ENCODE results near the gene SMARCB1.

Gene SMARCB1

GRCh38 chr22:23789638-23790037 is 2.9 kb downstream of the SMARCB1 start:
- Histone ChIP-seq H3K9ac (ENCODE audit: low read length) (no peak overlapping the region), H3K4me3 (ENCODE audit: insufficient read depth in 1 of 2, low read depth in 1 of 2, low read length in 2 of 2) (no peak overlapping the region), H2BK120ac (ENCODE audit: low read depth, low read length) (no peak overlapping the region), H4K8ac (ENCODE audit: low read length) (no peak overlapping the region), H3K4me1 (ENCODE audit: control insufficient read depth, insufficient read depth, low read depth, low read length) (peaks cover 16% of the 10 kb centered on the region), H3K79me1 (replicated peaks; ENCODE audit: low read length, poor library complexity, severe bottlenecking) (peaks cover 11% of the 10 kb centered on the region), H3K36me3 (ENCODE audit: control insufficient read depth in 1 of 2, insufficient read depth in 2 of 2, low read depth in 1 of 2, low read length in 2 of 2) (peaks cover 27 to 33% of the 10 kb centered on the region in 2 experiments), H3K14ac (ENCODE audit: low read length in 2 of 2) (no peak overlapping the region), H2AFZ (ENCODE audit: low read depth, low read length) (no peak overlapping the region), H3K27ac (ENCODE audit: low read length, poor library complexity, severe bottlenecking) (no peak overlapping the region), H3K27me3 (ENCODE audit: control insufficient read depth in 1 of 2, insufficient read depth in 1 of 2, low read length in 2 of 2) (no peaks in the 10 kb centered on the region), H2BK12ac (ENCODE audit: low read length in 2 of 2) (no peak overlapping the region), H2AK5ac (ENCODE audit: low read length, severe bottlenecking) (no peak overlapping the region), H3K4me2 (ENCODE audit: low read length, poor library complexity, severe bottlenecking) (no peak overlapping the region), H3K18ac (ENCODE audit: low read depth in 1 of 2, low read length in 2 of 2) (no peak overlapping the region), H3K23ac (ENCODE audit: low read length in 2 of 2) (no peak overlapping the region), H2BK5ac (ENCODE audit: low read depth, low read length, poor library complexity, severe bottlenecking) (no peak overlapping the region), H2BK15ac (ENCODE audit: low read depth, poor library complexity, severe bottlenecking) (no peak overlapping the region), H4K91ac (ENCODE audit: low read length) (no peak overlapping the region), H3K4ac (ENCODE audit: low read depth in 1 of 2, low read length in 2 of 2) (no peak overlapping the region), H3K9me3 (ENCODE audit: control insufficient read depth, low read length) (no peaks in the 10 kb centered on the region)
- DNase-seq, result peak; percentile 27
- WGBS, result 94% methylated on average over 4 of the region's 4 CpGs

DNA sequence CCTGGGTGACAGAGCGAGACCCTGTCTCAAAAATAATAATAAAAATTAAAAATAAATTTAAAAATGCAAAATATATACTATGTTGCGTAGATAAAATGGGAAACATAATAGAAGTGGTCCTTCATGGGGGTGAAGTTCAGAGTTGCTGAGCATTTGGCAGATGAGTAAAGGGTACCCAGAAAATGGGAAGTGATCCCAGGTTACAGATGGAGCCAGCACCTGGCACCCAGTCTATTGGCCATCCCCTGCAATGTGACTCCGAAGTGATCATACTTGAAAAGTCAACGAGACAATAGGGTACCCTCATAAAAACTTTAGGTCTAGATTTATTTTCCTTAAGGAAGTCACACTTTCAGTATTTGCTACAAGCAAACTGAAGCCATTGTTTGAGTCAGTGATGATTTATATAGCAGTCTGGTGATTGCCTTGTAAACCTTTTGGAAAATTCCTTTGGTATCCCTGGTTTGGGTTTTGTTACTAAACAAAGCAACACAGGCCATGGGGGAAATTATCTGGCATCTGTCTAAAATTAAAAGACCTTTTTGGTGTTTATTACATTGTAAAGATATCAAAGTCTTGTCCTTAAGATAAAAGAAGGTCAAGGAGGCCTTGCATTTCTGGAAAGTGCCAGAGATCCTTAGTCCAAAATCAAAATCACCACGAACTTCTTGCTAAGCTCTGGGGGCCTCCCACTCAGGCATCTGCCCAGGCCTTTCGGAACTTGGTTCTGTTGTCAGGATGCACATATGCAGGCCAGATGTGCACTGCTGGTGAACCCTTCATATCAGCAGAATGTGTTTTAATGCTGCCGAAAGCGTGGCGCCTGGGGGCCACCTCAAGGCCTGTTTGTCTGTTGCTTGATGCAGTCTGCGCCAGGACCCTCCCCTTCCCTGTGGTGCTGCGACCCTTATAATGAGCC is 4.3 kb downstream of the SMARCB1 start:
- Histone ChIP-seq H3K9me3 (ENCODE audit: control insufficient read depth, low read length) (no peaks in the 10 kb centered on the region), H4K91ac (ENCODE audit: low read length) (no peak overlapping the region), H3K9ac (ENCODE audit: low read length) (peak overlapping the region; percentile 76), H3K18ac (ENCODE audit: low read depth in 1 of 2, low read length in 2 of 2) (no peak overlapping the region), H3K4me1 (ENCODE audit: control insufficient read depth, insufficient read depth, low read depth, low read length) (peaks cover 15% of the 10 kb centered on the region), H2BK12ac (ENCODE audit: low read length in 2 of 2) (no peak overlapping the region), H3K4me2 (ENCODE audit: low read length, poor library complexity, severe bottlenecking) (no peak overlapping the region), H2AFZ (ENCODE audit: low read depth, low read length) (no peak overlapping the region), H3K27me3 (ENCODE audit: control insufficient read depth in 1 of 2, insufficient read depth in 1 of 2, low read length in 2 of 2) (no peaks in the 10 kb centered on the region), H3K4me3 (ENCODE audit: insufficient read depth in 1 of 2, low read depth in 1 of 2, low read length in 2 of 2) (peak overlapping the region in 1 of 2 experiments; percentile 56), H3K27ac (ENCODE audit: low read length, poor library complexity, severe bottlenecking) (no peak overlapping the region), H3K36me3 (ENCODE audit: control insufficient read depth in 1 of 2, insufficient read depth in 2 of 2, low read depth in 1 of 2, low read length in 2 of 2) (peaks cover 40 to 44% of the 10 kb centered on the region in 2 experiments), H2AK5ac (ENCODE audit: low read length, severe bottlenecking) (no peak overlapping the region), H3K23ac (ENCODE audit: low read length in 2 of 2) (no peak overlapping the region), H2BK15ac (ENCODE audit: low read depth, poor library complexity, severe bottlenecking) (no peak overlapping the region), H3K14ac (ENCODE audit: low read length in 2 of 2) (no peak overlapping the region), H2BK120ac (ENCODE audit: low read depth, low read length) (no peak overlapping the region), H2BK5ac (ENCODE audit: low read depth, low read length, poor library complexity, severe bottlenecking) (no peak overlapping the region), H3K79me1 (replicated peaks; ENCODE audit: low read length, poor library complexity, severe bottlenecking) (peaks cover 13% of the 10 kb centered on the region), H3K4ac (ENCODE audit: low read depth in 1 of 2, low read length in 2 of 2) (no peak overlapping the region), H4K8ac (ENCODE audit: low read length) (peak overlapping the region; percentile 24)
- DNase-seq, result no peak
- 69% methylated on average over 10 of the region's 11 CpGs for WGBS

GRCh38 chr22:23791738-23792645 is 5.2 kb downstream of the SMARCB1 start:
- Histone ChIP-seq H3K9me3 (ENCODE audit: control insufficient read depth, low read length) (no peaks in the 10 kb centered on the region), H2BK15ac (ENCODE audit: low read depth, poor library complexity, severe bottlenecking) (no peak overlapping the region), H2AK5ac (ENCODE audit: low read length, severe bottlenecking) (no peak overlapping the region), H3K79me1 (replicated peaks; ENCODE audit: low read length, poor library complexity, severe bottlenecking) (peaks cover 19% of the 10 kb centered on the region), H3K27ac (ENCODE audit: low read length, poor library complexity, severe bottlenecking) (no peak overlapping the region), H2AFZ (ENCODE audit: low read depth, low read length) (no peak overlapping the region), H2BK120ac (ENCODE audit: low read depth, low read length) (no peak overlapping the region), H3K4me2 (ENCODE audit: low read length, poor library complexity, severe bottlenecking) (no peak overlapping the region), H3K4me3 (ENCODE audit: insufficient read depth in 1 of 2, low read depth in 1 of 2, low read length in 2 of 2) (peak overlapping the region in 1 of 2 experiments; percentile 56), H2BK5ac (ENCODE audit: low read depth, low read length, poor library complexity, severe bottlenecking) (no peak overlapping the region), H3K9ac (ENCODE audit: low read length) (peak overlapping the region; percentile 76), H3K18ac (ENCODE audit: low read depth in 1 of 2, low read length in 2 of 2) (no peak overlapping the region), H3K36me3 (ENCODE audit: control insufficient read depth in 1 of 2, insufficient read depth in 2 of 2, low read depth in 1 of 2, low read length in 2 of 2) (peaks cover 48 to 51% of the 10 kb centered on the region in 2 experiments), H4K8ac (ENCODE audit: low read length) (no peak overlapping the region), H3K4me1 (ENCODE audit: control insufficient read depth, insufficient read depth, low read depth, low read length) (peaks cover 9% of the 10 kb centered on the region), H3K23ac (ENCODE audit: low read length in 2 of 2) (no peak overlapping the region), H3K14ac (ENCODE audit: low read length in 2 of 2) (no peak overlapping the region), H3K27me3 (ENCODE audit: control insufficient read depth in 1 of 2, insufficient read depth in 1 of 2, low read length in 2 of 2) (no peaks in the 10 kb centered on the region), H3K4ac (ENCODE audit: low read depth in 1 of 2, low read length in 2 of 2) (no peak overlapping the region), H2BK12ac (ENCODE audit: low read length in 2 of 2) (no peak overlapping the region), H4K91ac (ENCODE audit: low read length) (no peak overlapping the region)
- 95% methylated on average over 25 of the region's 25 CpGs for WGBS
- no peak for DNase-seq

DNA sequence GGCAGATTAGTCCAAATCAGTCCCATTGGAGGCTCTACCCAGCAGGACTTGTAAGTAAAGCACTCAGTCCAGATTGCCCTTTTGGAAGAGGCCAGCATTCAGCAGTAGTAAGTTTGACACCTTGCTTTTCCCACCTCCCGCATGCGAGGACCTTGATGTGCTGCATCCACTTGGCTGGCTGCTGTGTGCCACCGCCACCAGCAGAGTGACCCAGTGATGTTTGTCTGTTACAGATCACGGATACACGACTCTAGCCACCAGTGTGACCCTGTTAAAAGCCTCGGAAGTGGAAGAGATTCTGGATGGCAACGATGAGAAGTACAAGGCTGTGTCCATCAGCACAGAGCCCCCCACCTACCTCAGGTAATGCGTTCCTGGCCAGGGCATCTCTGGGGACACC is 6.6 kb downstream of the SMARCB1 start:
- no peak overlapping the region for H3K4ac ChIP-seq (ENCODE audit: low read depth in 1 of 2, low read length in 2 of 2)
- H3K27ac ChIP-seq (ENCODE audit: low read length, poor library complexity, severe bottlenecking), result no peak overlapping the region
- H3K4me1 ChIP-seq (ENCODE audit: control insufficient read depth, insufficient read depth, low read depth, low read length), result peaks cover 9% of the 10 kb centered on the region
- no peak overlapping the region for H3K23ac ChIP-seq (ENCODE audit: low read length in 2 of 2)
- no peak overlapping the region for H3K9ac ChIP-seq (ENCODE audit: low read length)
- H3K4me3 ChIP-seq (ENCODE audit: insufficient read depth in 1 of 2, low read depth in 1 of 2, low read length in 2 of 2), result no peak overlapping the region
- no peak overlapping the region for H3K18ac ChIP-seq (ENCODE audit: low read depth in 1 of 2, low read length in 2 of 2)
- no peak overlapping the region for H2BK15ac ChIP-seq (ENCODE audit: low read depth, poor library complexity, severe bottlenecking)
- 98% methylated on average over 8 of the region's 8 CpGs for WGBS
- H2AK5ac ChIP-seq (ENCODE audit: low read length, severe bottlenecking), result no peak overlapping the region
- no peak for DNase-seq
- no peak overlapping the region for H3K4me2 ChIP-seq (ENCODE audit: low read length, poor library complexity, severe bottlenecking)
- H3K36me3 ChIP-seq (ENCODE audit: control insufficient read depth in 1 of 2, insufficient read depth in 2 of 2, low read depth in 1 of 2, low read length in 2 of 2), result peaks cover 54 to 58% of the 10 kb centered on the region in 2 experiments
- H4K91ac ChIP-seq (ENCODE audit: low read length), result no peak overlapping the region
- no peaks in the 10 kb centered on the region for H3K9me3 ChIP-seq (ENCODE audit: control insufficient read depth, low read length)
- H2BK120ac ChIP-seq (ENCODE audit: low read depth, low read length), result no peak overlapping the region
- no peak overlapping the region for H2AFZ ChIP-seq (ENCODE audit: low read depth, low read length)
- H3K79me1 ChIP-seq (replicated peaks; ENCODE audit: low read length, poor library complexity, severe bottlenecking), result peaks cover 23% of the 10 kb centered on the region
- no peak overlapping the region for H4K8ac ChIP-seq (ENCODE audit: low read length)
- no peak overlapping the region for H2BK5ac ChIP-seq (ENCODE audit: low read depth, low read length, poor library complexity, severe bottlenecking)
- H3K14ac ChIP-seq (ENCODE audit: low read length in 2 of 2), result no peak overlapping the region
- no peaks in the 10 kb centered on the region for H3K27me3 ChIP-seq (ENCODE audit: control insufficient read depth in 1 of 2, insufficient read depth in 1 of 2, low read length in 2 of 2)
- H2BK12ac ChIP-seq (ENCODE audit: low read length in 2 of 2), result no peak overlapping the region

Data from mesenchymal stem cell (in vitro differentiated cells and primary cell).